ENCODE results near the gene PLG.
A peak's percentile ranks its signal among the peaks of the same experiment; 100 is the strongest.
"Not testable (repeated sequence)": the region's sequence is repeated elsewhere in the genome, so short reads cannot be mapped to it uniquely, and the experiment has no call there.

PLG gene

DNA sequence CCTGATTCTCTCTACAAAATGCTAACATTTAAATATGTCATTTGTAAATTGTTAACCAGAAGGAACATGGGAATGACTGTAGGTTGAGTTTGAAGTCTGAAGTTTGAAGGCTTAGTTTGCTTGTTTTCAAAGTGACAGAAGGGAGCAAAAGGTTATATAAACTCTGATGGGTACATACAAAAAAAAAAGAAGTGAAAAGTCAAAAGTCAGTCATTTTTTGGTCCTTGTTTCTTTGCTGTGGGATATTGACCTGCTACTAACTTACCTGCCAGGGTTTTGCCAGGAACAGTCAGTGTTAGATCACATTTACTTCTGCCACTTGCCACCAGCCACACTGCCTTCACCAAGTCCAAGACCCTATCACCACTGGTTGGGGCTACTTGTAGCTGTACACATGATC, 6.9 kb downstream of the PLG start:
- not testable (repeated sequence) for DNase-seq

DNA sequence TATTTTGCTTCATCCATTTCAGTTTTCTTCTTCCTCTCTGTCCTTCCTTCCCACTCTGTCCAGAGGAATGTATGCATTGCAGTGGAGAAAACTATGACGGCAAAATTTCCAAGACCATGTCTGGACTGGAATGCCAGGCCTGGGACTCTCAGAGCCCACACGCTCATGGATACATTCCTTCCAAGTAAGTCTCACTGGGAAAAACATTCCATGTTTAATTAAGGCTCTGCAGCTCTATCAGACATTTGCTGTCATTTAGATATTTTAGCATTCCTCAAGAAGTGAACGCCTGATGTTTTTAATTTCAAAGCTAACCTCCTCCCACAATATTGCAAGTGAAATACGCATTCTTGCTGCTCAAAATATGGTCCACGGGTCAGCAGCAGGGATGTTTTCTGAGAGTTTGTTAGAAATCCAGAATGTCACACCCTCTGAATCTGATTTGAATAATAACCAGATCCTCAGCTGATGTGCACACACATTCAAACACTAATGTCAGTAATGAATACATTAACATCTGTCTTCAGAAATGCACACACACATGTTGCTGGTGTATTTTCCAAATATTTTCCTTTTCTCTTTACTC, 12.8 kb downstream of the PLG start:
- no peak for DNase-seq

DNA sequence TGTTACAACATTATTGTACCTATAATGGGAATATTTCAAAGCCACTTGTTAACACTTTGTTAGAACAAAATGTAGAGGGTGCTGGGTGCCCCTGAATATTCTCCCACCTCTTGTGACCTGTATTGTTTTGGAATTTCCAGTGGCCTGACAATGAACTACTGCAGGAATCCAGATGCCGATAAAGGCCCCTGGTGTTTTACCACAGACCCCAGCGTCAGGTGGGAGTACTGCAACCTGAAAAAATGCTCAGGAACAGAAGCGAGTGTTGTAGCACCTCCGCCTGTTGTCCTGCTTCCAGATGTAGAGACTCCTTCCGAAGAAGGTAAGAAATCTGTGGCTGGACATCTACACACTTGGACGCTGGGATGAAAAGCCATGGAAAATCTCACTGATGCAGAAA, 28.9 kb downstream of the PLG start:
- no peak for DNase-seq

DNA sequence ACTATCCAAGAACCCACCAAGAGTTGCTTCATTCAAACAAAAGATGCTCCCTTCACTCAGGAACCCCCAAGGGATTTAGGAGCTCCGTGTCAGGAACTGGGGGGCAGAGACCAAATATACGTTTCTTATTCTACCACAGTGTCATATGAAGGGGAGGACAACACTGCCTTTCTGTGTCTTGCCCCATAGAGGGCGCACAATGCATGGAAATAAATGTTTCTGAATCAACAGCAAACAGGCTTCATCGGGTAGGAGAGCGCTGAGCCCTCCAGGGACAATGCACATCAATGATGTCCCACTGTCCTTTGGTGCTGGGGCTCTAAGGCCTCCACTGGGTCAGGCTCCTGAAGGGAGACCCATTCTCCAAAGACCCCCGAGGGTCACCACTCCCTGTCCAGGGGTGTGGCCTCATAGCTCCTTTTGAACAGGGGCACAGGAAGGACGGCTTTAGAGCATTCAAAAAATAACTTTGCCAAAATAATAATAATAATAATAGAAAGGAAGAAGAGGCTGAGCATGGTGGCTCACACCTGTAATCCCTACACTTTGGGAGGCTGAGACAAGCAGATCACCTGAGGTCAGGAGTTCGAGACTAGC, 31.1 kb downstream of the PLG start:
- no peak for DNase-seq

DNA sequence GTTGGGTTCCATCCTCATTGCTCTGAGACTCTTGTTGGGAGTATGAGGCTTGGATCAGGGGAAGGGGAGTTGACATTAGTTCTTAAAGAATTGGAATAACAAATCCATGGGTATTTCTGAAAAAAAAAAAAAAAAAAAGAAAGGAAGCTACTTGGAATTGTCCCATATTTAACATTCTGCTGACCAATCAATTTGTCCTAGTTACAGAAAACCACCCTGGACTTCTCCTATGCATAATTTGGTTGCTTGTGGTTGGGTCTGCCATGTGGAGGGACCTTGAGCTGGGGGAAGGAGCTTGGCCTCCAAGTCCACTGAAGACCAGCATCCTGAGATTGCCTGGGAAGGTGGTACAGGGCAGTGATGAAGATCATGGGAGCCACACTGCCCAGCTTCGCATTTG, 32.6 kb downstream of the PLG start:
- DNase-seq = no peak

DNA sequence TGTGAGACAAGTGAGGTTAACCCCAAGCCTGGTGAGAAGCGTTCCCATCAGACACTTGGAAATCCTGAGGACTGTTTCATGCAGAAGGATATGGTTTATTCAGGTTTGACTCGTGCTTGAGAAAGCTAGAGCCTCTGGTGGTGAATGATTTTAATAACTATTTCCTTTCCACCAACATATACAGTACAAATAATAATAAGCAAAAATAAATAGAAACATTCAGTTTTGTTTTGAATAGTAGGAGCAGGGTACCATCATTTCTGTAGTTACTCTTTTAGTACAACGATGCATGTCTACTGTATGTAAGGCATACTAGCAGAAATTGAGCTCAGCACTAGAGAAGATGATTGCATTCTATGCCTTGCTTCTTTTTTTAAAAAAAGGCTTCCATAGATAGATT, 33.5 kb downstream of the PLG start:
- no peak for DNase-seq

DNA sequence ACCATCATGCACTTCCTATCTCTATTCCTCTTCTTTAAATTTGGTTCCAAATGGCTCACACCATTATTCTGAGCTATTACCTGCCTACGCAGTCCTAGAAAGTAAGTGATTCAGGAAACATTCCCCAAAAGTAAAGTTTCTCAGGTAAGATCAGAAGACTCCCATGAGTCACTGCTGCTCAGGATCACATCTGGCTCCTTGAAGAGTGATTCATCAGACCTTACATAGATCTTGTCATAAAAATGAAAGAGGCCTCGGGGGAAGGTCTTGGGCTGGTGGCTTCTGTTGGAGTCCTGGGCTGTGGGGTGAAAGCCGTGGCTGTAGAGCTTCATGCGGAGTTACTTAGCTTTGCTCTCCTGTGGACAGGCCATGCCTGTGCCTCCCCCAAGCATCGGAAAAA, 35.9 kb downstream of the PLG start:
- DNase-seq = no peak

DNA sequence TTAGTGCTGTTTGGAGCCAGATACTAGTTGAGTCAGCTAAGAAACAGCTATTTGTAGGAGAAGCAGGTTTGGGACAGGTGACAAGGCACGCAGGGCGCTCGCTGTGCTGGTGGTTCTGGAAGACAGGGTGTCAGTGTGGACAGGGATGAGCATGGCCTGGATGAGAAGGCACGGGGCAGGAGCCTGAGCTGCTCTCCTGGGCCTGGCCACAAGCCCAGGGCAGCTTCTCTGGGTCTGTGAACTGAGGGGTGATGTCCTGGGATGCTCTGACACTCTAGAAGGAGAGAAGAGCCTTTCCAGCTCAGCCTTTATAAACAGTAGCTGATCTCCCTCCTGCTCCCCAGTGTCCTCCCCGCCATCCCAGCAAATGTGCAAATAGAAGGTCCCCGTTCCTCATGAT, 37.9 kb downstream of the PLG start:
- no peak for DNase-seq

DNA sequence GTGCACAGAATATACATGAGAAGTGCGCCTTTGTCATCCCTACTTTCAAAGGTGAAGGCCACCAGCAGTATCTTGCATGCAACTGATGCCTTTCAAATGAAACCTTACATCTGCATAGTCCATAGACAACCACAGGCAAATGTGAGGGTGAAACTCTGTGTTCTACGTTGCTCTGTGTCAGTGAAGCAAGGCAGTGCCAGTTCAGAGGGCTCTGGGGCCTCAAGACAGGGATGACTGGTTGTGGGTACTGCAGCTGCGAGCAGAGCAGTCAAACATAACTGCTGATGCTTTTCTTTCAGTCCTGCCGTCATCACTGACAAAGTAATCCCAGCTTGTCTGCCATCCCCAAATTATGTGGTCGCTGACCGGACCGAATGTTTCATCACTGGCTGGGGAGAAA, 39.0 kb downstream of the PLG start:
- DNase-seq = not testable (repeated sequence)

DNA sequence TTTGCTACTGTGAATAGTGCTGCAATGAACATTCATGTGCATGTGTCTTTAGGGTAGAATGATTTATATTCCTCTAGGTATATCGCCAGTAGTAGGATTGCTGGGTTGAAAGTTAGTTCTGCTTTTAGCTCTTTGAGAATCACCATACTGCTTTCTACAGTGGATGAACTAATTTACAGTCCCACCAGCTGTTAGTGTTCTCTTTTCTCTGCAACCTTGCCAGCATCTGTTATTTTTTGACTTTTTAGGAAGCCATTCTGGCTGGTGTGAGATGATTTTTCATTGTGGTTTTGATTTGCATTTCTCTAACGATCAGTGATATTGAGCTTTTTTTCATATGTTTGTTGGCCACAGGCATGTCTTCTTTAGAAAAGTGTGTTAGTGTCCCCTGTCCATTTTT, 40.0 kb downstream of the PLG start:
- DNase-seq = no peak

DNA sequence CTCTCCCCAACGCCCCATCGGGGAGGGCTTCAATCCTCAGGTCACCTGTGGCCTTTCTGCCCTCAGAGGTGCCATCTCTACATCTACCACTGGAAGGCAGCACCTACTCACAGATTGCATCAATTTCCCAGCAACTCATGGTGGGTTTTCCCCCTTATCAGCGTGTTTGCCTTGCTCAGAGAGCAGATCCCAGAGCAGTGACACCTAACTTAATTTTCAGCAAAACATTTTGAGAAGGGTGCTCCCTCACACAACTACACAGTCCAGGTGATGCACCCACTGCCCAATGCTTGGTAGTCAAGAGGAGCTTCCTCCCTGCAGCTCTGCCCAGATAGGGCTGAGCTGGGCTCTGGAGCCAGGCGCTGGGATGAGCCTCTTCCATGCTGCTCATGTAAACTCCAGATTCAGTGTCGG, 48.2 kb downstream of the PLG start:
- DNase-seq = no peak

DNA sequence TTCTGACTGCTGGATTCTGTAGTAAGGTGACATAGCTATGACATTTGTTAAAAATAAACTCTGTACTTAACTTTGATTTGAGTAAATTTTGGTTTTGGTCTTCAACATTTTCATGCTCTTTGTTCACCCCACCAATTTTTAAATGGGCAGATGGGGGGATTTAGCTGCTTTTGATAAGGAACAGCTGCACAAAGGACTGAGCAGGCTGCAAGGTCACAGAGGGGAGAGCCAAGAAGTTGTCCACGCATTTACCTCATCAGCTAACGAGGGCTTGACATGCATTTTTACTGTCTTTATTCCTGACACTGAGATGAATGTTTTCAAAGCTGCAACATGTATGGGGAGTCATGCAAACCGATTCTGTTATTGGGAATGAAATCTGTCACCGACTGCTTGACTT, 51.2 kb downstream of the PLG start:
- not testable (repeated sequence) for DNase-seq

DNA sequence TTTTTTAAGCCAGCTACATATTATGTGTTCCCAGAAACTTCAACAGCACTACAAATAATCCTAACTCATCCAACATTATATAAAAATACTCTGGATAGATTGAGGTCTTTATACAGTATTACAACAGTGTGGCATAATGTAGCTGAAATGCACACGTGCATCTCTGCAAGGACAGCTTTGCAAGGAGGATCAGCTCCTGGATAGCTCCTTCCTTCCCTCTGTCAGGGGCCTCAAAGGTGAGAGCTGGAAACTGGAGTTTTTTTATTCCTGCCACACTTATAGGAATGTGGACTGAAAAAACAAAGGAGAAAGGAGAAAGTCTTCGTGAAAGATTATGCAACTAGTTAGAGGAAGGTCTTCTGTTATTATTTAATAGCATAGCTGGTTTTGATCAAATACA, 53.1 kb downstream of the PLG start:
- DNase-seq = no peak

DNA sequence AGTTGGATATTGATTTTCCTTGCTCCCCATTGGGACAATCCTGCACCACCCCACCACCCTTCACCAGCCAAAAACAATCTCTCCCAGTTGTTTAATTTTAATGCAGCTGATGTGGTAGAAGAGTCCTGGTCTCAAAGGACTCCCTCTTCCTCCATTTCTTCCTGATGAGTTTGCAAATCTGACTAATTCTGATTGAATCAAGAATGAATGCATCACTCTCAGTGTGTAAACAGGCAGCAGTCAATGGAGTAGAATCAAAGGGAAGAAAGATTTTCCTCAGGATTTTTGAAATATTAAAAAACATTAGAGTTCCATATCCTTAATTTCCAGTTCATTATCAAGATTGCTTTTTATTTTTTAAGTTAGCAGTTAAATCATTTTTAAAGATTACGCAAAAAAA, 54.0 kb downstream of the PLG start:
- DNase-seq = no peak

DNA sequence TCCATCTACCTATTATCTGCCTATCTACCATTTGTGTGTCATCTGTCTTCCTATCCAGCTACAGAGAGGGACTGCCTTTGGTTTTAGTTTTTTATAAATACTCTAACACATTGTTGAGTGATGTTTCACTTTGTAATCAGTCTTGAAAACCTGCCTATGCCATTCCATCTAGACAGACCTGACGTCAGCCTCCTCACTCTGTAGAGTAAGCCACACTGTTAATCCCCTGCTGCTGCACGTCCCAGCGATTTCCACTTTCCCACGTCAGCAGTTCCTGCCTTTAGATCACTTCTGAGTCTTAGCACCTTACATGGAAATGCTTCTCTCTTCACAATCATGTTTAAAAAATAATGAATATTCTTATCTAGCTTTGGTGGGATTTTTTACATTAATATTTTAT, 54.8 kb downstream of the PLG start:
- DNase-seq = no peak

DNA sequence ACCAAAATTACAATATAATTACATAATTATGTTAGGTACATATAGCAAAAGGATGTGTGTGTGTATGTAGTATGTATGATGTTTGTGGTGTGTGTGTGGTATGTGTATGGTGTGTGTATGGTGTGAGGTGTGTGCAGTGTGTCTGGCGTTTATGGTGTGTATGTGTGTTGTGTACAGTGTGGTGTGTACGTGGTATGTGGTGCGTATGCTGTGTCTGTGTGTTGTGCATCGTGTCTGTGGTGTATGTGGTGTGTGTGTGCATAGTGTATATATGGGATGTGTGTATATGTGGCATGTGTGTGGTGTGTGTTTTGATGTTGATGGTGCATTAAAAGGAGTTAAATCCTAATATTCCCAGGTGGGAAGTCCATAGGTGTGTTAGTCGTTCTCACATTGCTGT, 62.8 kb downstream of the PLG start:
- no peak for DNase-seq

DNA sequence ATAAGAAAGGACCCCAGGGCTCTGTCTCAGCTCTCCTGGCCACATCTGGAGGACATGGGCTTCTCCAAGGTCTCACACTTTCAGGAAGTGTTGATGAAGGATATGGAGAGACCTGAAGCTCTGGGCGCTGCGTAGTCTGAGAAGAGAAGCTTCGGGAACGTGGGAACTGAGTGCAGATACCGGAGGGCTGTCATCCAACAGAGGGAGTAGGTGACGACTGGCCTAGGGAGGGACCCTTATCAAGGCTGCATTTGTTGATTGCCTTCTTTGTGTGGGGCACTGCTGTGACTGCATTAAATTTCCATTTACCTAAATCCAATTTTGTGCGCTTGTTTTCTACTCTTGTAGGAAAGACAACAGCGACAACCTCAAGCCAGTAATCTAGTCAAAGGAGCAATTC, 63.4 kb downstream of the PLG start:
- no peak for DNase-seq

DNA sequence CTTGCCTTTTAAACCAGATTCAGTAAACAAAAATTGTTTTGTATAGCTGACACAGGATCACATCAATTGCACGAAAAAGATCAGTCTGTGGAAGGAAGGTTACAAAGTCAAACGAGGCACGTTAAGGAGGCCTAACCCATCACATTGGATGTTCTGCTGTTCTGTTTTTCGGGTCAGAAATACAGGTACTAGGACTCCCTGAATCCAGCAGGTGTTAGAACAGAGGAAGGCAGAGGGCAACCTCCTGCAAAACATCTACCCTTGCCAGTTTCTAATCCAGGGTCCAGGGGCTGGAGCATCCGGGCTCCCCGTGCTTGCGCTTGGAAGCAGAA, 64.6 kb downstream of the PLG start:
- DNase-seq = no peak

DNA sequence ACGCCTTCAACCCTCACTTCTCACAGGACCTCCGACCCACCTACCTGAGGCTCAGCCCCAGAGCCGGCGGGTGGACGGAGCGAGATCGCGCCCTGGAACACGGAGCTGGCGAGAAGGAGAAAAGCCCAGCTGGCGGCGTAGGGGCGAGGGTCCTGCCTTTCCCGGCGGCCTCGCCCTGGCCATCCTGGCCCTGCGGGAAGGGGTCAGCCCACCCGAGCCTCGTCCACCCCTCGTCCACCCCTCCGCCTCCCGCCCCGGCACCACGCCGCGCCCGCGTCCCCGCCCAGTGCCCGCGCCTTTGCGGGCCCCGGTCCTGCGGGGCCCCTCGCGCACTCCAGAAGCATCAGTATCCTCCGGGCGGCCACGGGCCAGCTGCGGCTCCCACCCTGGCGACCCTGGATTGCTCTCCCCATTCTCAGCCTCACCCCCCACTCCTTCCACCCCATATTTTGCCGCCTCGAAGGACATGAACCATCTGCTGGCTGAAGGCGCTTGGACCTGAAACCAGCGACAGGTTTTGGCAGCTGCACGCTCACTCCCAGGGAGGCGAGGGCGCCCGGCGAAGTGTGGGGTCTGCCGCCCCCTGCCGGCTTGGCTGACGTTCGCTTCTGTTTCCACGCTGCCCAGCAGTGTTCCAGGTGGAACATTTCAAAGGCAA, 65.1 kb downstream of the PLG start:
- DNase-seq = peak; percentile 82

DNA sequence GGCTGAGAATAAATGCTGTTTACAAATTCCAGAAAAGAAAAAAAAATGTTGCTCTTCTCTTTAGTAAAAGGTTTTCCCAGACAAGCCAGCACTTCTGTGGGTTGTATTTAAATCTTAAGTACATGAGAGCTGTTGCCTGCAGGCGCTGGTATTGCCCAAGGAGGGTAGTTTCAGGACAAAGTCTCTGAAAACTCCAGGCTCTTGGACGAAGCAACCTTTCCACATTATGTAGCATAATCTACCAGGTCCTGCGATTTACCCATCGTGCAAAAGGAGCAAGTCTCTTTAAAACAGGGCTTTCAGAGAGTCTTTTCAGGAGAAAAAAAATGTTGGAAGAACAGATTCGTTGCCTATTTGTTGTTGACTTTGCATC, 65.6 kb downstream of the PLG start:
- DNase-seq = no peak

DNA sequence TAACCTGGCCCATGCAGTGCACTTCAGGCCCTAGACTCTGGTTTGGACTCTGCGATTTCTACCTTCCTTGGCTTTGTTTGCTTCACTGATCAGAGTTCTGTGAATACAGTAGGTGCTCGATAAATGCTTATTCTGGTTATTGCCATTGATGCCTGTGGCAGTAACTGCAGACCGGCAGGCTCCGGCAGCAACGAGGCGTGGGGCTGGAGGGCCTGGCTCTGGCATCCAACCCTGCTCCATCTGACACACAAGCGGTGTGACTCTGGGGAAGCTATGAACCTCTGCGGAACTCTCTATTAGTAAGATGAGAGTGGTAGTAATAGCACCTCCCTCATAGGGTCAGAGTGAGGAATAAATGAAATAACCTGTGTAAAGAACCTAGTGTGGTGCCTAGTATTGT, 66.1 kb downstream of the PLG start:
- no peak for DNase-seq

DNA sequence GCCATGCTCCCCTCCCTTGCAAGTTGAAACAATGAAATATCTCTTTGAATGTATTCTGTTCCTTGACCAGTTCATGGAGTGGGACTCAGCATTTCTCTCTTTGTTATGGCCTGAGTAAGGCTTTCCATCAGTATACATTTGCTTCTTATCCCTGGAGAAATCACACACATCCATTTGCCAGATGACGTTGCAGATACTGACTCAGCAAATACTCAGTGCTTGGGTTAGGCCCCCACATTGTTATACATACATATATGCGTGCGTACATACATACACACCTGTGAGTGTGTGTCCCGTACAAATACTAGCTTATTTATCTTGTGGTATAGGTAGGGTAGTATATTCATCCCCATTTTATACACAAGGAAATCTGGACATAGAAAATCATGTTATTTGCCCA, 72.4 kb downstream of the PLG start:
- DNase-seq = no peak

DNA sequence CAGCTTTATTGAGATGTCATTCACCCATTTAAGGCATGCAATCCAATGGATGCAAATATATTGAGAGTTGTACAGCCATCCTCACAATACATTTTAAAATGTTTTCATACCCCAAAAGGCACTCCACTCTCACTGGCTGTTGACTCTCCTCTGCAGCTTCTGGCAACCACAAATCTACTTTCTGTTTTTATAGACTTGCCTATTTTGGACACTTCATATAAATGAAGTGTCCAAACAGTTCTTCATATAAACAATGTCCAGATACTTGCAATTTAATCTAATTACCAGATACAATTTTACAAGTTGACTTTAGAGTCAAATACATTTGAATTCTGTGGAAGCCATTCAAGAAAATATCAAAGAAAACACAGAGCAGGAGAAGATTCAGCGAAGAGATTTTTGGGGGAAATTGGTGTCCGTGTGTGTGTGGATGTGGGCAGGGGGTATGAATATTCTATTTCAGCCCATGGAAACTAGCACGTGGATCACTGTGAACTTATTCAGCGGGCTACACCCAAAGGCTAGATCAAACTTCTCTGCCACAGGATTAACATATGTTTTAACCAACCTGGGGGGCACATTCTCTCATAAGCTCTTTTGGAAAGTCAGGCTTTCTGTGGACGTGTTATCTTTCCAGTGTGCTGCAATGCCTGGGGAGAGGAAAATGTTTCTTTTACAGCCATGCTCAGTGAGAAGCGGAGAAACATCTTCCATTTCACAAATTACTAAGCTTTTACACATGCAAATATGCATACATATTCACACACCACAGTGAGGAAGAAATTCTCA, 73.9 kb downstream of the PLG start:
- no peak for DNase-seq

DNA sequence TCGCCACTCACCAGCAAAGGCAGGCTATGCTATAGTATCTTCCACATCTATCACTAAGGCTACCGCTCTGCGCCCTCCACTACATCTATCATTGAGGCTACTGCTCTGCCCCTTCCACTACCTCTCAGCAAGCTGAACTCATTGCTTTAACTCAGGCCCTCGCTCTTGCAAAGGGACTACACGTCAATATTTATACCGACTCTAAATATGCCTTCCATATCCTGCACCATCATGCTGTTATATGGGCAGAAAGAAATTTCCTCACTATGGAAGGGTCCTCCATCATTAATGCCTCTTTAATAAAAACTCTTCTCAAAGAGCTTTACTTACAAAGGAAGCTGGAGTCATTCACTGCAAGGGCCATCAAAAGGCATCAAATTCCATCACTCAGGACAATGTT, 77.1 kb downstream of the PLG start:
- DNase-seq = not testable (repeated sequence)

Measured in activated CD8-positive, alpha-beta memory T cell treated with anti-CD3 and anti-CD28 coated beads, Interleukin-2, amount 50 U/mL, for 48 hours (primary cell).